ENCODE measurements around the gene CPLANE1.
"Not testable (repeated sequence)": the region's sequence is repeated elsewhere in the genome, so short reads cannot be mapped to it uniquely, and the experiment has no call there.

Gene CPLANE1

DNA sequence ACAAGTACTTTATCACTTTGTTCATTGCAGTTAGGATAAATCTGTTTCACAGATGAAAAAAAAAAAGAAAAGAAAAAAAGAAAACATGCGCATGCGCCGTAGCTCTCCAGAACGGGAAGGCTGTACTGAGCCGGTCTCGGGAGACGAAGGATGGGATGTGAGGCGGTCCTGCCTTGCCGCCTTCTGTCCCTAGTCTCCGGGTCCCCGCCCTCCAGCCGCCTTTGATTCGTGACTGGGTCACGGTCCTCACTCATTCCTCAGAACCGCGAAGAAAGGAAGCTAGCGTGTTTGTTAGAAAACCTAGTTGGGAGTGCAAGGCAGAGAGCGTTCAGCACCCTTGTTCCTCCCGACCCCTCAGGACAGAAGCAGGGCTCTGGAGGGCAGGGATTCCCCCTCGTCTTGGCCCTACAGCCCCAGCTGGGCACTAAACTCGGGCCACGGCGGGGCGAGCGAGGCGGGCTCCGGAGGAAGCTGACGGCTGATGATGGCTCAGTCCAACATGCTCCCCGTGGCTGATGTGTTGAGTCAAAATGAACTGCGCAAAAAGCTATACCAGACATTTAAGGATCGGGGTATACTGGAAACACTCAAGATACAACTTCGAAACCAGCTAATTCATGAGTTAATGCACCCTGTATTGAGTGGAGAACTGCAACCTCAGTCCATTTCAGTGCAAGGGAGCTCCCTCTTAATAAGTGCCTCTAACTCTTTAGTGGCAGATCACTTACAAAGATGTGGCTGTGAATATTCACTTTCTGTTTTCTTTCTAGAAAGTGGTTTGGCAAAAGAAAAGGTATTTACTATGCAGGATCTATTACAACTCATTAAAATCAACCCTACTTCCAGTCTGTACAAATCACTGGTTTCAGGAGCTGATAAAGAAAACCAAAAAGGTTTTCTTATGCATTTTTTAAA, 40.0 kb downstream of the CPLANE1 start:
- no peak for DNase-seq (ENCODE audit: low read depth in 2 of 2)

DNA sequence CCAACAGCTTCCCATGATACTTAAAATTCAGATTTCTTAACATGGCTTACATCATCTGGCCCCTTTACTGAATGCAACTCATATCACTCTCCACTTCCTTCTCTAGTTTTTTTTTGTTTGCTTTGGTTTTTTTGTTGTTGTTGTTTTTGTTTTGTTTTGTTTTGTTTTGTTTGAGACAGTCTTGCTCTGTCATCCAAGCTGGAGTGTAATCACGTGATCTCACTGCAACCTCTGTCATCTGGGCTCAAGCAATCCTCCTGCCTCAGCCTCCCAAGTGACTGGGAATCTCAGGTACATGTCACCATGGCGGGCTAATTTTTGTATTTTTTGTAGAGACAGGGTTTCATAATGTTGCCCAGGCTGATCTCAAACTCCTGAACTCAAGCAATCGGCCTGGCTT, 41.4 kb downstream of the CPLANE1 start:
- DNase-seq (ENCODE audit: low read depth in 2 of 2): no peak

DNA sequence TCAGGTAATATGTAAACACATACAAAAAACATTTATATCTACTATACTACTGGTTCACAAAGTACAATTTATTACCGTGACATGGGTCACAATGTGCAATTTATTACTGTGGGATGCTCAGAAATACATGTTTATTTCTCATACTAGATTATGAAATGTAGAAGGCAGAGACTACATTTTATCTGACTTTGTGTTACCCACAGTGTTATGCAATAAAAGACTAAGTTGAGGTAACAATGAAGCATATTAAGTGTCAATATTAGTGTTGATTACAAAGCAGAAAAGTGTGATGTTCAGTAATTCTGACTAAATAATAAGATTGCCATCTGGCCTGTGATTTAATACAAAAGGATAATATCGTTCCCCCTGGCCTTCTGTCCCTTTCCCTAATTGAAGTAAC, 42.4 kb downstream of the CPLANE1 start:
- DNase-seq (ENCODE audit: low read depth in 2 of 2): no peak

DNA sequence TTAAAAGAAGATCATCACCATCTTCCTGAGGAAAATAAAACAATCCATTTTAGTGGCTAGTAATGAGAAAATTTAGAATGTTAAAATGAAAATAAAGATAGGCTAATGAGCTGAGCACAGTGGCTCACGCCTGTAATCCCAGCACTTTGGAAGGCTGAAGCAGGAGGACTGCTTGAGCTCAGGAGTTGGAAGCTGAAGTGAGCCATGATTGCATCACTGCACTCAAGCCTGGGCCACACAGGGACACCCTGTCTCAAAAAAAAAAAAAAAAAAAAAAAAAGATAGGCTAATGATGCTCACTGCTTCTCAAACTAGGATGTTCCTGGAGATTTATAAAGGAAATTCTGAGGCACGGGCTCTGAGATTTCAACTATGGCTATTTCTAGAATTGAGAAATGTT, 50.3 kb downstream of the CPLANE1 start:
- no peak for DNase-seq (ENCODE audit: low read depth in 2 of 2)

DNA sequence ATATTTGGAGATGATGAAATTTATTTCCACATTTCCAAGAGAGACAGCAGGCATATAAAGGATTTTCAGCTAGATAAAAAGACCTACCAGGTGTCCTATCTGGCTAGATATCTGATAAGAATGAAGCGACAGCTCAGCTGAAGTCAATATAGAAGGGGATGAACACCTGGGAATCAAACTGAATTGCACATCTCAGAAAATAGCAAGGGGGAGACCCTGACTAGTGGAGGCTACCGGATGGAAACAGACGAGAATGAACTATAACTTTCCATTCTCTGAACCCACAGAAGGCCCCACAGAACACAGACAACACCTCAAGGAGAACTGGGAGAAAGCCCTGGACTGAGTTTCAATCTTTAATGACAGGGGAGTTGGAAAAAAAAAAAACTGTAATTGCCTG, 51.1 kb downstream of the CPLANE1 start:
- DNase-seq (ENCODE audit: low read depth in 2 of 2): no peak

DNA sequence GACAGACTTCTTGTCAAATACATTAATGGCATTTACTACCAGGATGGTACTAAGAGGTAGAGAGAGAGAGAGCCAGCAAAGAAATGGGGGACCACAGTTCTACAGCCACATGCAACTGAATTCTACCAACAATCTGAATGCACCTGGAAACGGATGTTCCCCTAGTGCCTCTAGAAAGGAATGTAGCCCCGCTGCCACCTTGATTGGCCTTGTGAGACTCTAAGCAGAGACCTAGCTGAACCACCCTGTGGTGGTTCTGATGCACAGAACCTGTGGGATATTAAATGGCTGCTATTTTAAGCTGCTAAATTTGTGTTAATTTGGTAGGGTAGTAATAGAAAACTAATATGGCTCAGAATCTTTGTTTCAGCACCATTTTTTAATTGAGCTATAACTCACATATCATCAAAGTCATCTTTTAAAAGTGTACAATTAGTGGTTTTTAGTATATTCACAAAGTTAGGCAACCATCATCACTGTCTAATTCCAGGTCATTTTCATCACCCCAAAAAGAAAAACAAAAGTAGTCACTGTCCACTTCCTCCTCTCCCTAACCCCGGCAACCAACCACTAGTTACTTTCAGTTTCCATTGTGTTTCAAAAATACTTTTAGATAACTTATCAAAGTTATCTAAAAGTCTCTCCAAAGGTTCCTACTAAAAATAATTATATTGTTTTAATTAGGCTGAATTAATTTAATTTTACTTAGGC, 51.7 kb downstream of the CPLANE1 start:
- DNase-seq (ENCODE audit: low read depth in 2 of 2): no peak

DNA sequence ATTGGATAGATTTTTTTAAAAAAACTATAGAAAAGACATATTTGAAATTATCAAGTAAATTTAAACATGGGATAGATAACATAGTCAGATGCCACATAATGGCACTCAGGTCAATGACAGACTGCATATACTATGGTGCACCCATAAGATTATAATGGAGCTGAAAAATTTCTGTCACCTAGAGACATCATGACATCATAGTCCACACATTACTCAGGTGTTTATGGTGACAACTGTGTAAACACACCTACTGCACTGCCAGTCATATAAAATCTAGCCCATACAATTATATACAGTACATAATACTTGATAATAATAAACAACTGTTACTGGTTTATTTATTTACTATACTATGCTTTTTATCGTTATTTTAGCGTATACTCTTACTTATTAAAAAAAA, 58.6 kb downstream of the CPLANE1 start:
- DNase-seq (ENCODE audit: low read depth in 2 of 2): no peak

DNA sequence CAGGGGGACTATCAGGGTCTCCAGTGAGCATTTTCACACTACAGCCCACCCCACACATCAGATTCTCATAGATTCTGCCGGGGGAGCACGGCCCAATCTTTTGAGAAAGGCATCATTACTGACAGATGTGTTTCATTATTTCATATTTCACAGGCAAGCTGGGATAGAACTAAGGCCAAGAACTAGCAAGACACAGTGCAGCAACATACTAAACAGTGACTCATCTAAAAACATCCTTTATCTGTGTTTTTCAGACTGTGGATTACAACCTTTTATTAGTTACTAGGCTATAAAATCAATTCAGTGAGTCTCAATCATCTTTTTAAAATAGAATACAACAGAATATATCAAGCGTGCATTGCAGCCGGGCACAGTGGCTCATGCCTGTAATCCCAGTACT, 59.8 kb downstream of the CPLANE1 start:
- DNase-seq (ENCODE audit: low read depth in 2 of 2): no peak

DNA sequence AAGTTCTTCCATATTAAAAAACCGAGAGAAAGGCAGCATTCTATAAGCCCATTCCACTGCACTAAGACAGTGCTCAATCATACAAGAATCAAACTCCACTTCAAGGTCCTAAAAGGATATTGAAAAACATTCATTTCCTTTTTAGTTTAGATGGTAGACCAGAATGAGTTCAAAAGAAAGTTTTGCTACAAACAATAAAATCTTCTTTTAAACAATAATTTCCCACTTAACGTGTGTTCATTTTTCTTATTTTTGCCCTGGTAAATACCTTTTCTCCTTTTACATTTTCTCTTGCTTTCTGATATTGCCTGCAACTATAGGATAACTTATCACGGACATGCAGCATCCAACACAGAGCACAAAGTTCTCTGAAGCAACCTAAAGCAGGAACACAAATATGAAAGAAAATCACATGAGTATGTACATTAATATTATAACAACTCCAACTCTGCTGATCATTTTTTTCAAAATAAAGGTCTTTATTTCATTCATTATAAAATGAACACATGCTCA, 61.7 kb downstream of the CPLANE1 start:
- no peak for DNase-seq (ENCODE audit: low read depth in 2 of 2)

DNA sequence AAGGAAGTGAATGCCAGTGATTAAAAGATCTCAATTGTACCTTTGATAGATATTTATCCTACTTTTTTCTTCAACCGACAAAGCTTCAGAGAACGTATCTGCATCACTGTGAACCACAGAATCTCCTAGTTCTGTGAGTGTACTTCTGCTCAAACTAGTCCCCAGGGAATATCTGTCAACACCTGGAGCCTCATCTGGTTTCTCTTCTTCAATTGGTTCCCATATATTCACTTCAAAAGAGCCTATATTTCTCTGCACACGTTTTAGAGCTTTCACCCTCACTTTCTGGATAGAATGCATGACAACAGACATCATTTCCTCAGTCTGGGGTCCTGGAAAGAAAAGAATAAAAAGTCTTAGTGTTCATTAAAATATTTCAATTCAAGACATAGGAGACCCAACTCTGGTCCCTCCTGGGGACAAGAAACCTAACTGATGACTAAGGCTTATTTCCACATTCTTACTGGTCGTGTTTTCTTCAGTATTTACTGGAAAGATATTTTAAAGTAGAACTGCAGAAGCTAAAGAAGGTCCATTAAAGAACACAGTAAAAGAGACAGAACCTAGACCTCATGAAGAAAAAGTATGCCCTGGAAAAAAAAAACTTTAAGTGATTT, 64.3 kb downstream of the CPLANE1 start:
- no peak for DNase-seq (ENCODE audit: low read depth in 2 of 2)

DNA sequence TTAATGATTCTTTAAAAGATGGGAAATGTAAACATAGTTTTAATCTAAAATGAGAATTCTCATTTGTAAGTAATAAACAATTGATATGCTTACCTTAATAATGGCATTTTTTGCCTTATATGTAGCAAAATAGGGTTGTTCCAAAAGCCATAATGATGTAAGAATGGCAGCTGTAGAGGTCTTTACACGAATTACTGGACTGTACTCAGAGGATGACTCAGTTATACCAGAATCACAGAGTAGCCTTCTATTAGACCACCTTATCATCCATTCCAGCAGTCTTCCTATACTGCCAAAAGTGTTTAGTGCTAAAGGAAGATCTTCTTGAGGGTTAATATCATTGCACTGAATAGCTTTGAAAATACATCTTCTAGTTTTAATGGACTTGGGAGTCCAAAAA, 66.5 kb downstream of the CPLANE1 start:
- DNase-seq (ENCODE audit: low read depth in 2 of 2): no peak

DNA sequence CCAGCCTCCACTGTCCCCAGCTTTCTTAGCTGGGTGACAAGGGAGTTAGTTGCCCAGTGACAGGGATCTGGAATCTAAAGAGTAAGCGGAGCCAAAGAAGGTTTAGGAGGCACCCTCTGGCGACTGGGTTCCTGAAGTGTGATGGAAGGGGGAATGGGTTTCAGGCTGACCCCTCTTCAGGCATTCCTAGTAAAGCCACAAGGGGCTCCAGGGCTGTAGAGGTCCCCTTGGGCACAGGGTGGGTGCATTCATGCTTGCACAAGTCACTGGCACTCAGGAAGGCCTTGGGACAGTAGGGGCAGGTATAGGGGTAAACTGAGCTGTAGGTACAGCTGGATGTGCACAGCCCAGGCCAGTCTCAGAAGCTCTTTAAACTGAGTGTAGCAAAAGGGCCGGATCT, 74.2 kb downstream of the CPLANE1 start:
- no peak for DNase-seq (ENCODE audit: low read depth in 2 of 2)

DNA sequence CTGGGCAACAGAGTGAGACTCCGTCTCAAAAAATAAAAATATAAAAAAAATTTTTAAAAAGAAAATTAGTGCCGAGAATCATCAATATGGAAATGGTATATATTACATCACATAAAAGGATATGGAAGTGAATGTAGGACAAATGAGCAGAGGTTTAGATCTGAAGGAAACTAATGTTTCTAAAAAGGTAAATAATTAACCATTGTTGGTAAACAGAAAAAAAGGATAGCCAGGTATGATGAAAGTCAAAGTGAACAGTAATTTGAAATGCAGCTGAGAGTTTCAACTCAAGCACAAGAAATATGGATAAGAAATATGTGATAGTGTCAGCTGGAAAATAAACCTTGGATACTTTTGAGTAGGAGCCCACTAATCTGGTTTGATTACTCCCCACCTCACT, 76.2 kb downstream of the CPLANE1 start:
- DNase-seq (ENCODE audit: low read depth in 2 of 2): no peak

DNA sequence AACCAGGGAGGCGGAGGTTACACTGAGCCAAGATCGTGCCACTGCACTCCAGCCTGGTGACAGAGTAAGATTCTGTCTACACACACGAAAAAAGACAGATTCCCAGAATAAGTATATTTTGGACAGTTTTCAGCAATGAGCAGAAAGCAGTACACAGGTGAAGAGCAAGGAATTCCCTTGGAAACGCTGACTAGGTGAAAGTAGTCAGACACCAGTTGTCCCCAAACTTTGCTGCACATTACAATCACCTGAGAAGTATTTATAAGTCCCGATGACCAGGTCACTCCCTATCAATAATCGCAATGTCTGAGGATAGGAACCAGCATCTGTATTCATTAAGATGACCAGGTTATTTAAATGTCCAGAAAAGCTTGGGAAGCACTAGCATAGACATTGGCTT, 78.3 kb downstream of the CPLANE1 start:
- DNase-seq (ENCODE audit: low read depth in 2 of 2): no peak

DNA sequence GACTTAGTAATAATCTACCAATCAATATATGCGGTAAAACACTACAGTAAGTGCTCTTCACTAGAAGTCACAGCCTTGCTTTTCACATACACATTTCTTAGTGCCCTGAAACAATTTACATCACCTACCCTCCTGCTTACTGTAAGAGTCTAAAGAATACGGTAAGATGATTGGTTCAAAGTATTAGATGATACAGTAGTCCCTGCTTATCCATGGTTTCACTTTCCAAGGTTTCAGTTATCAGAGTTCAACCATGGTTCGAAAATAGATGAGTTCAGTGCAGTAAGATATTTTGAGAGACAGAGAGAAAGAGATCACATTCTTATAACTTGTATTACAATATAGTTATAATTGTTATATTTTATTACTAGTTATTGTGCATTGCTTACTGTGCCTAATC, 83.0 kb downstream of the CPLANE1 start:
- no peak for DNase-seq (ENCODE audit: low read depth in 2 of 2)

DNA sequence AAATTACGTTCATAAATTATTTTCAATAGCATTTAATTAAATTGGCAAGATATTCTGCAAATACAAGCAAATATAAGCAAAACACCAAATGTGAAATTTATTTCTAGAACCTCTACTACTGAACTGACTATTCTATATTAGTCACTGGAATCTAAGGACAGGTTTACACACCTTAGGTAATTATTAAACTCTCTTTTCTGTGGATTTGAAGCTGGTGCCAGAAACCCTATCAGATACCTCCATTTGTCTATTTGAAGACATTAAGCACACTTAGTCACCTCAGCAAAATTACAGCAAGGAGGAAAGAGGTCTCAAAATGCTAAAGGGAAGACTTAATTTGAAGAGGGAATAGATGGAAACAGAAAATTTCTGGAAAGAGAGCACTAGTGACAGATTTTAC, 83.4 kb downstream of the CPLANE1 start:
- DNase-seq (ENCODE audit: low read depth in 2 of 2): no peak

DNA sequence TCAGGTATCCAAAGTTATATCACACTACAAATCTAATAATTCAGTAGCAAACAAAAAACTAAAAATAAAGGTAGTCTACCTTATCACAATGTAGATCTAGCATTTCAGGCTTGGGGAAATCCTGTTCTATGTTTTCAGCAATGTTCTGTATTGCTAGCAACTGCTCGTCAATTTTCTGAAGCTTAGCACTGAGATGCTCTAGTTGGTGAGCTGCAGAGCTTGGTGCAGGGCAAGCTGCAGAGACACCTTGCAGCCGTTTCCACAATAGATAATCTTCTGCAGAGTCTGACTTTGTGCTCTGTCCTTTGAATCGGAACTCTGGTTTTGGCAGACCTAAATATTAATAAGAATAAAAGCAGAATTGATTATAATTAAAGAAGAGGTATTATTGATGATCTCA, 95.5 kb downstream of the CPLANE1 start:
- no peak for DNase-seq (ENCODE audit: low read depth in 2 of 2)

DNA sequence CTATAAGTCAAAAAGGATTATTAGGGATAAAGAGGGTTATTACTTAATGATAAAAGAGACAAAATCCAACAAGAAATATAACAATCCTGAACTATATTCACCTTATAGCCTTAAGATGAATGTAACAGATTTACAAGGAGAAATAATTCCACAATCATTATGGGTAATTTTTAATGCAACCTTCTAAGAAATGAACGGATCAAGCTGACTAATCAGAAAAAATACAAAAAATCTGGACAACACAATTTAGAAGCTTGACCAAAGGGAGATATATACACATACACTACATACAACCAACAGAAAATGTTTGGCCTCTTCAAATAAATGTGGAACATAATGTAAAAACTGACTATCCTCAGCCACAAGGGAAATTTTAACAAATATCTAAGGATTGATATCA, 102.3 kb downstream of the CPLANE1 start:
- DNase-seq (ENCODE audit: low read depth in 2 of 2): no peak

DNA sequence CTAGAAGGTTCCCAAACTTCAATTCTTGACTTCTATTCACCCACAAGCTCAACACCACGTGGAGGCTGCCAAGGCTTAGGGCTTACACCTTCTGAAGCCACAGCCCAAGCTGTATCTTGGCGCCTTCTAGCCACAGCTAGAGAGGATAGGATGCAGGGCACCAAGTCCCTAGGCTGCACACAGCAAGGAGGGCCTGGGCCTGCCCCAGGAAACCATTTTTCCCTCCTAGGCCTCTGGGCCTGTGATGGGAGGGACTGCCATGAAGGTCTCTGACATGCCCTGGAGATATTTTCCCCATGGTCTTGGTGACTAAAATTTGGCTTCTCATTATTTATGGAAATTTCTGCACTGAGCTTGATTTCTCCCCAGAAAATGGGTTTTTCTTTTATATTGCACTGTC, 112.5 kb downstream of the CPLANE1 start:
- no peak for DNase-seq (ENCODE audit: low read depth in 2 of 2)

DNA sequence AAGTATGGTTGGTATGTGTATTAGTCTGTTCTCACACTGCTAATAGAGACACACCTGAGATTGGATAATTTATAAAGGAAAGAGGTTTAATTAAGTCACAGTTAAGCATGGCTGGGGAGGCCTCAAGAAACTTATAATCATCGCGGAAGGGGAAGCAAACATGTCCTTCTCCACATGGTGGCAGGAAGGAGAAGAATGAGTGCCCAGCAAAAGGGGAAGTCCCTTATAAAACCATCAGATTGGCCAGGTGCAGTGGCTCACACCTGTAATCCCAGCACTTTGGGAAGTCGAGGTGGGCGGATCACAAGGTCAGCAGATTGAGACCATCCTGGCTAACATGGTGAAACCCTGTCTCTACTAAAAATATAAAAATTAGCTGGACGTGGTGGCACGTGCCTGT, 113.9 kb downstream of the CPLANE1 start:
- not testable (repeated sequence) for DNase-seq (ENCODE audit: low read depth in 2 of 2)

DNA sequence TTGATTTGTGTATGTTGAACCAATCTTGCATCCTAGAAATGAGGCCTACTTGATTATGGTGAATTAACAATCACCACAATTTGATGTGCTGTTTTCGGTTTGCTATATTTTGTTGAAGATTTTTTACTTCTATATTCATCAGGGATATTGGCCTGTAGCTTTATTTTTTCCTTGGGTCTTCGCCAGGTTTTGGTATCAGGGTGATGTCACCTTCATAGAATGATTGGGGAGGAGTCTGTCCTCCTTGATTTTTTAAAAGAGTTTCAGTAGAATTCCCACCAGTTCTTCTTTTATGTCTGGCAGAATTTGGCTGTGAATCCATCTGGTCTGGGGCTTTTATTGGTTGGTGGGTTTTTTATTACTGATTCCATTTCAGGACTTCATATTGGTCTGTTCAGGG, 115.2 kb downstream of the CPLANE1 start:
- no peak for DNase-seq (ENCODE audit: low read depth in 2 of 2)

DNA sequence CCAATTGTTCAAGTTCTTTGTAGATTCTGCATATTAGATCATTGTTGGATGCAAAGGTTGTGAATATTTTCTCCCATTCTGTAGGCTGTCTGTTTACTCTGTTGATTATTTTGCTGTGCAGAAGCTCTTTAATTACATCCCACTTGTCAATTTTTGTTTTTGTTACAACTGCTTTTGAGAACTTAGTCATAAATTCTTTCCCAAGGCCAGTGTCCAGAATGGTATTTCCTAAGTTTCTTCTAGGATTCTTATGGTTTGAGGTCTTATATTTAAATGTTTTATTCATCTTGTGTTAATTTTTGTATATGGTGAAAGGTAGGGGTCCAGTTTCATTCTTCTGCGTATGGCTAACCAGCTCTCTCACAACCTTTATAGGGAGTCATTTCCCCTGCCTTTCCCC, 116.5 kb downstream of the CPLANE1 start:
- DNase-seq (ENCODE audit: low read depth in 2 of 2): no peak

DNA sequence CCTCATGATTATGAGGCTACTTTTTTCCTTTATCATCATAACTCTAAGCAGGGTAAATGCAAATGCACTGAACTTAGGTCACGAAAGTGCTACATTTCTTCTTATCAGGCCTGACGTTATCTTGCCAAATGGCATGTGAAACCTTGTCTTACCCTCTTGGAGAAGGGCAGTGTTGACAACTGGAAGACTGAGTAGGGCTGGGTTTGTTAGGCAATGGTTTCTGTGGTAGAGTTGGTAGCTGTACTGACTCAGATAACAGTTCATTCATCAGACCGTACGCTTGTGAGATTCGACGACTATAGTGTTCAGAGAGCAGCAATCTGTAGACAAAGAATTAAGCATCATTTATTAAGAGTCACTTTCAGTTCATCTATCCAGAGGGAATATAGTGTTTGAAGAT, 127.7 kb downstream of the CPLANE1 start:
- DNase-seq (ENCODE audit: low read depth in 2 of 2): no peak
